Erythroblast (primary cell): ENCODE results near the gene FAM107B.

ENCODE experiments used
- GATA1 ChIP-seq: IDR thresholded peaks from 2 replicates; pipeline ENCODE4 v1.6.1; 2011; ENCODE audit warnings: low read depth, mild to moderate bottlenecking, control low read depth, low read length, moderate library complexity
- POLR2A ChIP-seq: IDR thresholded peaks from 2 replicates; pipeline ENCODE4 v1.6.1; 2011; ENCODE audit warnings: mild to moderate bottlenecking, low read length

GRCh38 chr10:14625192-14625631, 149.5 kb downstream of the FAM107B start:
- TF ChIP-seq POLR2A (no peak), GATA1 (no peak)
